WTC11 (cell line): ENCODE results near the gene CACNB3. TPM values are rescaled to one million over a fixed set of nuclear protein-coding genes. Genes with fewer than 3 reads are reported as not detected.

Experiments used
- ATAC-seq: fragments of 200-7000 bp; cut with Tn5 transposase; 2 replicates; pipeline ENCODE4 v1.10.0; 2021; ENCODE audit warnings: mild to moderate bottlenecking, moderate library complexity
- CTCF ChIA-PET: fragments of 300-600 bp; sonication (Branson Sonifier 250); formaldehyde crosslinking; loops from one replicate; lab custom pipeline; 2021; ENCODE audit warnings: antibody characterized with exemption; lab: Charles Lee
- POLR2A ChIA-PET: fragments of 350-600 bp; sonication (Branson Sonifier 250); formaldehyde crosslinking; loops from one replicate; lab custom pipeline; 2021; ENCODE audit warnings: antibody characterized with exemption; lab: Charles Lee
- DNase-seq: peaks from one replicate; pipeline ENCODE4 v3.0.0; 2021; ENCODE audit warnings: low spot score
- H3K27ac Mint-ChIP-seq: 2 replicates; pipeline ENCODE4 v1.8.0; 2021; ENCODE audit warnings: mixed read lengths
- H3K27me3 Mint-ChIP-seq: 2 replicates; pipeline ENCODE4 v1.8.0; 2021; ENCODE audit warnings: low read depth, mild to moderate bottlenecking, moderate library complexity, mixed read lengths
- H3K36me3 Mint-ChIP-seq: 2 replicates; pipeline ENCODE4 v1.8.0; 2021; ENCODE audit warnings: mixed read lengths
- H3K4me1 Mint-ChIP-seq: 2 replicates; pipeline ENCODE4 v1.8.0; 2022; ENCODE audit warnings: mixed read lengths
- H3K4me3 Mint-ChIP-seq: 2 replicates; pipeline ENCODE4 v1.8.0; 2021; ENCODE audit warnings: mild to moderate bottlenecking, moderate library complexity, mixed read lengths
- H3K9me3 Mint-ChIP-seq: 2 replicates; pipeline ENCODE4 v1.8.0; 2021; ENCODE audit warnings: mixed read lengths
- ATF1 ChIP-seq: sonication (generic); formaldehyde crosslinking; IDR thresholded peaks from 2 replicates; pipeline ENCODE4 v1.8.1; 2023; ENCODE audit warnings: mild to moderate bottlenecking, moderate library complexity, missing genetic modification reagents
- CTCF ChIP-seq: fragments of 200-600 bp; IDR thresholded peaks from 2 replicates; pipeline ENCODE4 v1.8.0; 2022; ENCODE audit warnings: antibody characterized with exemption
- E2F4 ChIP-seq: sonication (generic); formaldehyde crosslinking; IDR thresholded peaks from 2 replicates; pipeline ENCODE4 v1.8.1; 2022; ENCODE audit warnings: low read depth, mild to moderate bottlenecking, moderate library complexity, missing genetic modification reagents, borderline replicate concordance
- FOXP1 ChIP-seq: sonication (generic); formaldehyde crosslinking; IDR thresholded peaks from 2 replicates; pipeline ENCODE4 v1.8.0; 2022; ENCODE audit warnings: missing genetic modification reagents, mild to moderate bottlenecking, moderate library complexity, borderline replicate concordance
- GABPB1 ChIP-seq: sonication (generic); formaldehyde crosslinking; IDR thresholded peaks from 2 replicates; pipeline ENCODE4 v1.8.1; 2023; ENCODE audit warnings: mild to moderate bottlenecking, missing genetic modification reagents
- JUN ChIP-seq: sonication (generic); formaldehyde crosslinking; IDR thresholded peaks from 2 replicates; pipeline ENCODE4 v1.8.0; 2023; ENCODE audit warnings: mild to moderate bottlenecking, missing genetic modification reagents
- MYBL2 ChIP-seq: sonication (generic); formaldehyde crosslinking; IDR thresholded peaks from 2 replicates; pipeline ENCODE4 v1.8.1; 2023; ENCODE audit warnings: mild to moderate bottlenecking, moderate library complexity, missing genetic modification reagents
- NFE2L1 ChIP-seq: sonication (generic); formaldehyde crosslinking; IDR thresholded peaks from 2 replicates; pipeline ENCODE4 v1.8.1; 2023; ENCODE audit warnings: missing genetic modification reagents
- OVOL2 ChIP-seq: fragments of 250-450 bp; sonication (Bioruptor Pico); IDR thresholded peaks from 2 replicates; pipeline ENCODE4 v1.9.0; 2021; ENCODE audit warnings: mild to moderate bottlenecking, borderline replicate concordance
- PRRX2 ChIP-seq: fragments of 250-450 bp; sonication (Bioruptor Pico); IDR thresholded peaks from 2 replicates; pipeline ENCODE4 v1.8.0; 2021; ENCODE audit warnings: mild to moderate bottlenecking
- SMAD3 ChIP-seq: sonication (generic); formaldehyde crosslinking; IDR thresholded peaks from 2 replicates; pipeline ENCODE4 v1.8.0; 2022; ENCODE audit warnings: missing genetic modification reagents, mild to moderate bottlenecking, borderline replicate concordance
- TP53 ChIP-seq: sonication (generic); formaldehyde crosslinking; IDR thresholded peaks from 2 replicates; pipeline ENCODE4 v1.8.1; 2023; ENCODE audit warnings: mild to moderate bottlenecking, missing genetic modification reagents
- ZBTB21 ChIP-seq: sonication (generic); formaldehyde crosslinking; IDR thresholded peaks from 2 replicates; pipeline ENCODE4 v1.8.1; 2023; ENCODE audit warnings: mild to moderate bottlenecking, missing genetic modification reagents, borderline replicate concordance
- ZMAT4 ChIP-seq: fragments of 250-450 bp; sonication (Bioruptor Pico); IDR thresholded peaks from 2 replicates; pipeline ENCODE4 v1.9.0; 2021; ENCODE audit warnings: mild to moderate bottlenecking
- ZNF121 ChIP-seq: sonication (generic); formaldehyde crosslinking; IDR thresholded peaks from 2 replicates; pipeline ENCODE4 v1.8.0; 2023; ENCODE audit warnings: missing genetic modification reagents
- ZNF138 ChIP-seq: sonication (generic); formaldehyde crosslinking; conservative IDR thresholded peaks from 2 replicates; pipeline ENCODE4 v1.8.1; 2022; ENCODE audit warnings: mild to moderate bottlenecking, moderate library complexity, missing genetic modification reagents
- ZNF232 ChIP-seq: sonication (generic); formaldehyde crosslinking; IDR thresholded peaks from 2 replicates; pipeline ENCODE4 v1.8.0; 2022; ENCODE audit warnings: mild to moderate bottlenecking, missing genetic modification reagents
- ZNF396 ChIP-seq: fragments of 250-450 bp; sonication (Bioruptor Pico); IDR thresholded peaks from 2 replicates; pipeline ENCODE4 v1.8.0; 2021; ENCODE audit warnings: mild to moderate bottlenecking, moderate library complexity, borderline replicate concordance
- ZNF416 ChIP-seq: fragments of 250-450 bp; sonication (Bioruptor Pico); IDR thresholded peaks from 2 replicates; pipeline ENCODE4 v1.9.0; 2021; ENCODE audit warnings: mild to moderate bottlenecking, inconsistent platforms
- ZNF532 ChIP-seq: fragments of 250-450 bp; sonication (Bioruptor Pico); IDR thresholded peaks from 2 replicates; pipeline ENCODE4 v1.9.0; 2021; ENCODE audit warnings: mild to moderate bottlenecking, borderline replicate concordance
- total RNA-seq: library from RNA; stranded (reverse); gene quantifications from 3 replicates; pipeline ENCODE4 v1.2.3, GENCODE V29; 2021
- TF ChIP-seq, protein P1 (sequence below): sonication (generic); formaldehyde crosslinking; IDR thresholded peaks from 2 replicates; pipeline ENCODE4 v1.8.0; 2023; ENCODE audit warnings: missing genetic modification reagents
- TF ChIP-seq, protein P2 (sequence below): sonication (generic); formaldehyde crosslinking; IDR thresholded peaks from 2 replicates; pipeline ENCODE4 v1.8.1; 2023; ENCODE audit warnings: mild to moderate bottlenecking, missing genetic modification reagents, moderate library complexity

Gene CACNB3
- total RNA-seq, 1 experiment from 2014 or later: 17.0 TPM

DNA sequence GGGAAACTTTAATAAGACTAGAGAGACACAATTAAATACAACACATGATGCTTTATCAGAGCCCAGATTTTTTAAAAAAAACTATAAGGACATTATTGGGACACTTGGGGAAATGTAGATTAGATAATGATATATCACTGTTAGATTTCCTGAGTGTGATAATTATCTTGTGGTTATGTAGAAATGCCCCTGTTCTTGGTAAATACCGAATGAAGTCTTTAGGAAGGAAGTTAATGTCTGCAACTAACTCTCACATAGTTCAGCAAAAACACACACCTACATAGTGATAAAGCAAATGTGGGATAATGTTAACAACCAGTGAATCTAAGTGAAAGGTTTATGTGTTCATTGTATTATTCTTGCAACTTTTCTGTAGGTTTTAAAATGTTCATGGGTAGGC is 14.6 kb upstream of the CACNB3 start:
- no peak for ATAC-seq
- Mint-ChIP-seq H3K27me3 (no peaks in the 10 kb centered on the region; the same call in 1 of the 2 replicates), H3K9me3 (no peaks in the 10 kb centered on the region)

DNA sequence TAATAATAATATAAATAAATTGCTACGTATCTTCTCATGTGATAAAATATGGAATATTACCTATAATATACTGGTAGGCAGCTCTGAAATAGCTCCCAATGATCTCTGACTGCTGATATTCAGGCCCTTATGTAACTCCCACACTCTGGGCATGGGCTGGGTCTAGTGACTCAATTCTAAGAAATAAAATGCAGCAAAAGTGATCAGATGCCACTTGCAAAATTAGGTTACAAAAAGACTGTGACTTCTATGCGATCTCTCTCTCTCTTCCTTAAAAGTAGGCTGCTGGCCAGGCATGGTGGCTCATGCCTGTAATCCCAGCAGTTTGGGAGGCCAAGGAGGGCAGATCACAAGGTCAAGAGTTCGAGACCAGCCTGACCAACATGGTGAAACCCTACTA is 10.3 kb upstream of the CACNB3 start:
- TF ChIP-seq NFE2L1 (CRISPR knock-in tag): no peak
- no peak for TF ChIP-seq ZNF532 (CRISPR knock-in tag)
- TF ChIP-seq ZNF396 (CRISPR knock-in tag): no peak
- no peak for TF ChIP-seq MYBL2
- no peak for TF ChIP-seq ZNF416
- TF ChIP-seq ZMAT4 (CRISPR knock-in tag): no peak
- TF ChIP-seq, protein P1, sequence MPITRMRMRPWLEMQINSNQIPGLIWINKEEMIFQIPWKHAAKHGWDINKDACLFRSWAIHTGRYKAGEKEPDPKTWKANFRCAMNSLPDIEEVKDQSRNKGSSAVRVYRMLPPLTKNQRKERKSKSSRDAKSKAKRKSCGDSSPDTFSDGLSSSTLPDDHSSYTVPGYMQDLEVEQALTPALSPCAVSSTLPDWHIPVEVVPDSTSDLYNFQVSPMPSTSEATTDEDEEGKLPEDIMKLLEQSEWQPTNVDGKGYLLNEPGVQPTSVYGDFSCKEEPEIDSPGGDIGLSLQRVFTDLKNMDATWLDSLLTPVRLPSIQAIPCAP (CRISPR knock-in tag): no peak
- no peak for TF ChIP-seq E2F4 (CRISPR knock-in tag)
- no peak for TF ChIP-seq ZNF138 (CRISPR knock-in tag)
- no peak for TF ChIP-seq GABPB1
- TF ChIP-seq PRRX2 (CRISPR knock-in tag): no peak
- TF ChIP-seq, protein P2, sequence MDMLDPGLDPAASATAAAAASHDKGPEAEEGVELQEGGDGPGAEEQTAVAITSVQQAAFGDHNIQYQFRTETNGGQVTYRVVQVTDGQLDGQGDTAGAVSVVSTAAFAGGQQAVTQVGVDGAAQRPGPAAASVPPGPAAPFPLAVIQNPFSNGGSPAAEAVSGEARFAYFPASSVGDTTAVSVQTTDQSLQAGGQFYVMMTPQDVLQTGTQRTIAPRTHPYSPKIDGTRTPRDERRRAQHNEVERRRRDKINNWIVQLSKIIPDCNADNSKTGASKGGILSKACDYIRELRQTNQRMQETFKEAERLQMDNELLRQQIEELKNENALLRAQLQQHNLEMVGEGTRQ (CRISPR knock-in tag): no peak
- TF ChIP-seq JUN: no peak
- no peak for TF ChIP-seq ATF1 (CRISPR knock-in tag)
- TF ChIP-seq ZNF121 (CRISPR knock-in tag): no peak
- TF ChIP-seq CTCF: no peak
- TF ChIP-seq, all 79 proteins: peak for 0
- ChIA-PET CTCF (no interaction called here), POLR2A (no interaction called here)
- Mint-ChIP-seq H3K9me3 (no peaks in the 10 kb centered on the region), H3K27me3 (peaks cover 28% of the 10 kb centered on the region), H3K36me3 (no peaks in the 10 kb centered on the region), H3K27ac (no peak overlapping the region), H3K4me3 (no peak overlapping the region), H3K4me1 (peaks cover 24% of the 10 kb centered on the region)
- DNase-seq: no peak
- ATAC-seq: no peak

More for the DNA sequence above, 14.6 kb upstream of the CACNB3 start:
- no peak overlapping the region for H3K4me3 Mint-ChIP-seq
- no peak for DNase-seq
- H3K27ac Mint-ChIP-seq: no peak overlapping the region
- CTCF ChIA-PET: no interaction called here
- H3K36me3 Mint-ChIP-seq: no peaks in the 10 kb centered on the region
- TF ChIP-seq FOXP1 (CRISPR knock-in tag) (no peak), SMAD3 (CRISPR knock-in tag) (no peak), TP53 (CRISPR knock-in tag) (no peak), ZNF121 (CRISPR knock-in tag) (no peak), OVOL2 (CRISPR knock-in tag) (no peak), ZNF232 (no peak), ZBTB21 (CRISPR knock-in tag) (no peak)
- POLR2A ChIA-PET: no interaction called here
- H3K4me1 Mint-ChIP-seq: no peaks in the 10 kb centered on the region
